ENCODE data around the gene F2RL3.

The F2RL3 gene

GRCh38 chr19:16875584-16876555 is 12.9 kb upstream of the F2RL3 start:
- DNase-seq, result no peak

GRCh38 chr19:16876904-16877361 is 11.9 kb upstream of the F2RL3 start:
- no peak for DNase-seq

- DNase-seq, result no peak
Observed at GRCh38 chr19:16877581-16877980, 11.2 kb upstream of the F2RL3 start.

GRCh38 chr19:16878181-16878965 is 10.4 kb upstream of the F2RL3 start:
- no peak for DNase-seq

- DNase-seq, result no peak
Observed at GRCh38 chr19:16880884-16881554, 7.8 kb upstream of the F2RL3 start.

- no peak for DNase-seq
Observed at GRCh38 chr19:16882146-16882545, 6.7 kb upstream of the F2RL3 start.

DNA sequence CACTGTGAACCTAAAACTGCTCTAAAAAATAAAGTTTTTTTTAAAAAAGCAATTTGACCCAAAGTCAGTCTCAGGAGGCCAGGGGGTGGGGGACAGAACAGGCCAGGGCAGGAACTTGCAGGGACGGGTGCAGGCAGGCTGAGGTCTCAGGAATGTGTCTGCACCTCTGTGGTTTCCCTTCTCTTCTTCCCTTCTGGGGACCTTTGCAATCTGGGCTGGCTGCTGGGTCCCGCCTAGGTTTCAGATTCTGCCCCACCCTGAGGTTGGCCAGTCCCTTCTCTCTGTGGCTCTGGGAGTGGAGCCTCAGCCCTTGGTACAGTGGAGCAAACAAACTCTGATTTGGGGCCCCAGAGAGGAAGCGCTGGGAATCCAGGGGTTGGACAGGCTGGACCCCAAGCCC is 5.3 kb upstream of the F2RL3 start:
- DNase-seq, result no peak

DNA sequence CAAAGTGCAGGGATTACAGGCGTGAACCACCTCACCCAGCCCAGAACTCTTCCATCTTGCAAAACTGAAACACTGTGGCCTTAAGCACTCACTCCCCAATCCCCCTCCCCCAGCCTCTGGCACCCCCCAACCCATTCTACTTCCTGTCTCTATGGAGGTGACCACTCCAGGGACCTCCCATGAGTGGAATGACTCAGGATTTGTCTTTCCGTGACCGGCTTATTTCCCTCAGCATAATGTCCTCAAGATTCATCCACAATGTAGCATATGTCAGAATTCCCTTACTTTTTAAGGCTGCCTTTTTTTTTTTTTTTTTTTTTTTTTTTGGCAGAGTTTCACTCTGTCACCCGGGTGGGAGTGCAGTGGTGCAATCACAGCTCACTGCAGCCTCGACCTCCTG is 3.6 kb upstream of the F2RL3 start:
- no peak for DNase-seq

DNA sequence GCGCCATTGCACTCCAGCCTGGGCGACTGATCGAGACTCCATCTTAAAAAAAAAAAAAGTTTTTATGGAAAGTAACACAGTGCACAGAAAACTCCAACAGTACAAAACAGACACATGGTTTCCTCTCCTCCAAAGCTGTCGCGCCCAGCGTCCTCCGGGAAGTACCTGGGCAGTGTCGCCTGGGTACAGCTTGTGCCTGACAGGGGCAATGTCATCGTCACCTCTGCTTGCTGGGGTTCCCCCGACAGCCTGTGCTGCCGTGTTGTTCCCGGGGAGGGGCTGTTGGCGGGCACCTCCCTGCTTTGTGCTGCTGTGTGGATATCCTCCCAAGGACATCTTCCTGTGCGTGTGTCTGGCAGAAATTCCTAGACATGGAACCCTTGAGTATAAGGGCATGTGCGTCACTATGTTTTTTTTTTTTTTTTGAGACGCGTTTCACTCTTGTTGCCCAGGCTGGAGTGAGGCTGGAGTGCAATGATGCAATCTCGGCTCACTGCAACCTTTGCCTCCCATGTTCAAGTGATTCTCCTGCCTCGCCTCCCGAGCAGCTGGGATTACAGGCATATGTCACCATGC is 2.4 kb upstream of the F2RL3 start:
- no peak for DNase-seq

DNA sequence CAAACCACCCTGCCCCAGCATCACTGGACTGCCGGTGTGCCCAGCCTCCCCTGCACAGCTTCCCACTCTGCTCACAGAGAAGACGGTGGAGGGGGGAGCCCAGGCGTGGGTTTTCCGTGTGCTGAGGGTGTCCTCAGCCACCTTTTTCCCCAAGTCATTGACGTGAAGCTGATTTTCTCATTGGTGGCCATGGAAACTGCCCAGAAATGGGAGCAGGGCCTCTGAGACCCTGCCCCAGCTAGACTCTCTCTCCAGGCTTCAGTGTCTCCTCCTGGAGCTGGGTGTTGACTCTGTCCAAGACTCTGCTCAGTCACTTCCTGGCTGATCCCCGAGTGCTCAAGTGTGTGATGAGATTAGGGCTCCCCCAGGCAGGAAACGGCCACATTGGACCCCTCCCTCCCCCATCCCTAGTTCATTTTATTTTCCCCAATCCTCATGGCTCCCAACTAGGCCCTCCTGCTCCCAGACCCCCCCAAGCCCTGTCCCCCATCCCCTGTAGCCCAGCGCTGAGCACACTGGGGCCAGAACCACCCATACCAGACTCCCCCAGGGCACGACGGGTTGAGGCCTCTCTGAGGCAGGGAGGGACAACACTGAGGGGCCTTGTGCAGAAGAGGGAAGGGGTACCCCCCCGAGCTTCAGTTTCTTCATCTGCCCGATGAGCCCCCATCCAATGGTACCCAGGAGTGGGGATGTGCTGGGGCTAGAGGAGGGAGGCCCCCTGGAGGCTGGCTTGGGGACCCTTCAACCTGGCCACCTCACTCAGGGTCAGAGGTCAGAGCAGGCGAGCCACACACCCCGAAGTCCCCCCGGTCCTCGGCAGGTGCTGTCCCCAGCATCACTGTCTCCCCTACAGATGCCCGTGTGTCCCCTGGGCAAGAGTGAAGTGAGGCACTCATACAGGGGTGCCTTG is 1.2 kb upstream of the F2RL3 start:
- no peak for DNase-seq

- no peak for DNase-seq
Observed at GRCh38 chr19:16889366-16889882, 625 bp downstream of the F2RL3 start.

DNA sequence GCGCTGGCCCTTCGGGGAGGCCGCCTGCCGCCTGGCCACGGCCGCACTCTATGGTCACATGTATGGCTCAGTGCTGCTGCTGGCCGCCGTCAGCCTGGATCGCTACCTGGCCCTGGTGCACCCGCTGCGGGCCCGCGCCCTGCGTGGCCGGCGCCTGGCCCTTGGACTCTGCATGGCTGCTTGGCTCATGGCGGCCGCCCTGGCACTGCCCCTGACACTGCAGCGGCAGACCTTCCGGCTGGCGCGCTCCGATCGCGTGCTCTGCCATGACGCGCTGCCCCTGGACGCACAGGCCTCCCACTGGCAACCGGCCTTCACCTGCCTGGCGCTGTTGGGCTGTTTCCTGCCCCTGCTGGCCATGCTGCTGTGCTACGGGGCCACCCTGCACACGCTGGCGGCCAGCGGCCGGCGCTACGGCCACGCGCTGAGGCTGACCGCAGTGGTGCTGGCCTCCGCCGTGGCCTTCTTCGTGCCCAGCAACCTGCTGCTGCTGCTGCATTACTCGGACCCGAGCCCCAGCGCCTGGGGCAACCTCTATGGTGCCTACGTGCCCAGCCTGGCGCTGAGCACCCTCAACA is 1.2 kb downstream of the F2RL3 start:
- DNase-seq, result no peak

GRCh38 chr19:16890461-16891184 is 1.8 kb downstream of the F2RL3 start:
- DNase-seq, result no peak

DNA sequence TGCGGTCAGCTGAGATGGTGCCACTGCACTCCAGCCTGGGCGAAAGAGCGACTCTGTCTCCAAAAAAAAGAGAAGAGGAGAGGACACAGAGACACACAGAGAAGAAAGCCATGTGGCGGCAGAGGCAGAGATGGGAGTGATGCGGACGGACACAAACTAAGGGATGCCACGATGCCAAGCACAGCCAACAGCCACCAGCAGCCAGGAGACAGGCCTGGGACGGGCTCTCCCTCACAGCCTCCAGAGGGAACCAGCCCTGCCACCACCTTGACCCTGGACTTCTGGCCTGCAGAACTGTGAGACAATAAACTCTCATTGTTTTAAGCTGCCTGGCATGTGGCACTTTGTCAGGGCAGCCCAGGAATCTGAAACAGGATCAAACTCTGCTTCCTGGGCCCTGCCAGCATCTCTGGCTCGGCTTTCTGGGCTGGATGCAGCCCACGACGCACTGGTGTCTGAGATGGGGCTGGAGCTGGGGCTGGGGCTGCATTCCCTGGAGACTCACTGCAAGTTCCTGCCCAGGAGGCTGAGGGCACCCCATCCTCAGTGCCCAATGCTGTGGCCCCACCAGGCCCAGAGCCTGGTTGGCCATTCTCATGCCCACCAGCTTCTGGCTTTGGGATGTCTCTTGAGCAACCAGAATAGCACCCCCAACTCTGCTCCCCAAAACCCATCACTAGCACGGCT is 3.0 kb downstream of the F2RL3 start:
- no peak for DNase-seq

- no peak for DNase-seq
Observed at GRCh38 chr19:16892436-16892835, 3.6 kb downstream of the F2RL3 start.

DNA sequence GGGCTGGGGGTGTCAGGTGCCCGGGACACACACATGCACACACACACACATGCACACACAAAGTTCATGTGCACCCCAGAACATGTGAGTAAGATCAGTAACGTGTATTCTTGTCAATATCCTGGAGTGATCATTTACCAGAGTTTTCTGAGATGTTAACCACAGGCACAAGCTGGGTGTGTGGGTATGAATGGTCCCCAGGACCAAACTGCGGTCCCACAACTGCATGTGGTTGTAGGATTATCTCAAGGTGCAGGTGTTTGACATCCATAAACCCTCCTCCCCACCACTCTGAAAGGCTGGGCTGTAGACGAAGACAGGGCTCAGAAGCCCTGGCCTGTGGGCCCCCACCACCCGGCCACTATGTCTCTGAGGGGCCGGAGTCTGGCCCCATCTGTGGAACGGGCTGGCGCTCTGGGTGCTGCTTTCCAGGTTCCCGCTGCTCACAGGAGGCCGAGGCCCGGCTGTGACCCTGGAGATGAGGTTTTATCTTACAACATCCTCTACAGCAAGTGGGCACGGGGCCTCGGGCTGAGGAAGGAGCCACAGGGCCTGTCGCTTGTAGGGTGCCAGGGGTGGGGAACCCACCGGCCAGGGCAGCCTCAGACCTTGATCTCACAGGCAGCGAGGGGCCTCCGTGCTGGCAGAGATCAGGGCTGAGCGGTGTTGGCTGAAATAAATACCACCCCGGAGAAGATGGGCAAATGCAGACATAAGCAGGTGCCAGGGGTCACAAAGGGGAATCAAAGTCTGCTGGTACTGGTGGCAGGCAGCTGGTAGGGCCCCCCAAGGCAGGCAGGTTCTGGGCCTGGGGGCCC is 4.3 kb downstream of the F2RL3 start:
- DNase-seq, result no peak

DNA sequence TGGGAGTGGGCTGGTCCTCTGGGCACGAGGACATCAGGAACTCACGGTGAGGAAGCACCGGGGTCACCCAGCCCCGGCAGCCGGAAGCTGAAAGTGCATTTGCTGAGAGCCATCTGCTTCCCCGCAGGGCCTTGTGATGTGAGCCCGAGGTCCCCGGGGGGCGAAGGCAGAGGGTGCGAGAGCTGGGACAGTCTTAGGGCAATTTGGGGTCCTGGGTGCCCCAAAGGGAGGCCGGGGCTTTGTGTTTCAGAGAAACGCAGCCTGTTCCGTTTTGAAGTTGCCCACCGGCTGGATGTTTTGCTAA is 4.8 kb downstream of the F2RL3 start:
- DNase-seq, result no peak

DNA sequence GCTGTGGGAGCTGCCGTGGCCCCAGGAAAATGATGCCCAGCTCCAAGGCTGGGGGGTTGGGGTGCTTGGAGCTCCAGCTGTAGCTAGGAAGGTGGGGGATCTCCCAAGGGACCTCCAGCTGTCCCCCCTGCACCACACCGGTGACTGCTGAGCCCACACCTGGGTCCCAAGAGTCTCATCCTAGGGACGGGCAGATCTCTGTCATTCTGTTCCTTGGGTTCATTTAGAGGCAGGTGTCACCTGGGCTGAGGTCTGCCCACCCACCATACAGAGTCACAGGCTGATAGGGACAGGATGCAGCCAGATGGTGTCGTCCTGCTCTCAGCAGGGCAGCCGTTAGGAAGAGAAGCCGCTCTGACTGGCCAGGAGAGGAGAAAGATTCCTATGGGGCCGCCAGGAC is 5.3 kb downstream of the F2RL3 start:
- no peak for DNase-seq

DNA sequence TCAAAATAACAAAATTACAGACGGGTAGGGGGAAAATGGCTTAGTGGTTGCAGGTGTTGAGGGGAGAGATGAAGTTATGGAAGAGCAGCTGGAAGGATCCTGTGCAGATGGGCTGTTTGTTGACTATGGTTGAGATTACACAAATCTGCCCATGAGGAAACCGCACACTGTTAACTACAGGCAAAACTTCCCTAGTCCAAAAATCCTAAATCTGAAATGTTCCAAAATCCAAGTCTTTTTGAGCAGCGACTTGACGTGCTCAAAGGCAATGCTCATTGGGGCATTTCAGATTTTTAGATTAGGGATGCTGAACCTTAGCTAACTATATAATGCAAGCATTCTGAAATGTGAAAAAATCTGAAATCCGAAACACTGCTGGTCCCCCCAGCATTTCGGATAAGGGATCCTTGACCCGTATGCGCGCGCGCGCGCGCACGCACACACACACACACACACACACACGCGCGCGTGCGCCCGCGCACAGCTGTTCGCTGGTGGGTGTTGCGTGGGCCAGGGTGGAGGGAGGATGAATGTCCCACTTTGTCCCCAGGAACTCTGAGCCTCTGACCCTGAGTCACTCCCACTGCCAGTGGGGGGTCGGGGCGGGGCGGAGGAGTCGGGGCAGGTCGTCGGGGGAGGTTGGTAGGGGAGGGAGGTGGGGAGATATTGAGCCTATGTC is 6.8 kb downstream of the F2RL3 start:
- DNase-seq, result no peak

Measured in stimulated activated naive CD4-positive, alpha-beta T cell (primary cell).